ENCODE data around the gene UBE2K. TPM values are rescaled to one million over a fixed set of nuclear protein-coding genes. Genes with fewer than 3 reads are reported as not detected.
"Not testable (repeated sequence)": the region's sequence is repeated elsewhere in the genome, so short reads cannot be mapped to it uniquely, and the experiment has no call there.

Gene UBE2K
- total and polyA plus RNA-seq, 8 donors: 7.0 to 187 (median 38.4) TPM

- 78 to 88% (median 84%) methylated on average over 4 of the region's 4 CpGs for WGBS, 5 donors
- intact Hi-C loops (cut with DNase I; ENCODE audit: low total_unique reads): no loop called here
- H3K27ac ChIP-seq: no peak overlapping the region
These were observed 88.9 kb downstream of the UBE2K start for GRCh38 chr4:39786838-39787237.

DNA sequence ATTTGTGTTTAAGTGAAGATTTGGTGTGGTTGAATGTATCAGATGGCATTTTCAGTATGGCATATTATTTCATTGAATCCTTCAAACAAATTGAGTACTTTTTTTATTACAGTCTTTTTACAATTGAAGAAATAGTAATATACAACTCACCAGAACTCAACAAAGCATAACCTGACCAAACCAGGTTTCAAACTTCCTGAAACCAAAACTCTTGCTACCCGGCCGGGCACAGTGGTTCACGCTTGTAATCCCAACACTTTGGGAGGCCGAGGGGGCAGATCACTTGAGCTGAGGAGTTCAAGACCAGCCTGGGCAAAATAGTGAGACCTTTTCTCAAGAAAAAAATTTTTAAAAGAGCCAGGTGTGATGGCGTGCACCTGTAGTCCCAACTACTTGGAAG lies 94.2 kb downstream of the UBE2K start:
- Histone ChIP-seq H3K27me3 (no peaks in the 10 kb centered on the region), H3K4me1 (no peaks in the 10 kb centered on the region), H3K27ac (no peak overlapping the region), H3K9me3 (no peaks in the 10 kb centered on the region), H3K4me3 (no peak overlapping the region), H3K36me3 (no peaks in the 10 kb centered on the region)
- intact Hi-C loops (cut with DNase I; ENCODE audit: low total_unique reads): no loop called here
- DNase-seq: no peak
- TF ChIP-seq POLR2AphosphoS5 (IDR thresholded peaks at IDR 0.05) (no peak), EP300 (IDR thresholded peaks at IDR 0.05) (no peak), POLR2A (IDR thresholded peaks at IDR 0.05) (no peak)
- TF ChIP-seq, protein P1, sequence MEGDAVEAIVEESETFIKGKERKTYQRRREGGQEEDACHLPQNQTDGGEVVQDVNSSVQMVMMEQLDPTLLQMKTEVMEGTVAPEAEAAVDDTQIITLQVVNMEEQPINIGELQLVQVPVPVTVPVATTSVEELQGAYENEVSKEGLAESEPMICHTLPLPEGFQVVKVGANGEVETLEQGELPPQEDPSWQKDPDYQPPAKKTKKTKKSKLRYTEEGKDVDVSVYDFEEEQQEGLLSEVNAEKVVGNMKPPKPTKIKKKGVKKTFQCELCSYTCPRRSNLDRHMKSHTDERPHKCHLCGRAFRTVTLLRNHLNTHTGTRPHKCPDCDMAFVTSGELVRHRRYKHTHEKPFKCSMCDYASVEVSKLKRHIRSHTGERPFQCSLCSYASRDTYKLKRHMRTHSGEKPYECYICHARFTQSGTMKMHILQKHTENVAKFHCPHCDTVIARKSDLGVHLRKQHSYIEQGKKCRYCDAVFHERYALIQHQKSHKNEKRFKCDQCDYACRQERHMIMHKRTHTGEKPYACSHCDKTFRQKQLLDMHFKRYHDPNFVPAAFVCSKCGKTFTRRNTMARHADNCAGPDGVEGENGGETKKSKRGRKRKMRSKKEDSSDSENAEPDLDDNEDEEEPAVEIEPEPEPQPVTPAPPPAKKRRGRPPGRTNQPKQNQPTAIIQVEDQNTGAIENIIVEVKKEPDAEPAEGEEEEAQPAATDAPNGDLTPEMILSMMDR (IDR thresholded peaks at IDR 0.05): no peak
- WGBS, 5 donors: 85 to 89% (median 88%) methylated on average over 5 of the region's 5 CpGs

More at GRCh38 chr4:39786838-39787237, 88.9 kb downstream of the UBE2K start:
- H3K4me3 ChIP-seq: no peak overlapping the region
- H3K36me3 ChIP-seq: peaks cover 0 to 6% (median 0%) of the 10 kb centered on the region in 4 donors
- DNase-seq: no peak
- TF ChIP-seq POLR2A (IDR thresholded peaks at IDR 0.05) (no peak), EP300 (IDR thresholded peaks at IDR 0.05) (no peak), POLR2AphosphoS5 (IDR thresholded peaks at IDR 0.05) (no peak)
- TF ChIP-seq, protein P1 (IDR thresholded peaks at IDR 0.05): no peak
- H3K27me3 ChIP-seq: no peaks in the 10 kb centered on the region
- no peaks in the 10 kb centered on the region for H3K9me3 ChIP-seq
- no peaks in the 10 kb centered on the region for H3K4me1 ChIP-seq

GRCh38 chr4:39792529-39792928 lies 94.6 kb downstream of the UBE2K start:
- Histone ChIP-seq H3K4me3 (no peak overlapping the region), H3K27ac (no peak overlapping the region), H3K27me3 (no peaks in the 10 kb centered on the region), H3K4me1 (no peaks in the 10 kb centered on the region), H3K9me3 (no peaks in the 10 kb centered on the region), H3K36me3 (no peaks in the 10 kb centered on the region)
- TF ChIP-seq, protein P1 (IDR thresholded peaks at IDR 0.05): no peak
- TF ChIP-seq POLR2A (IDR thresholded peaks at IDR 0.05) (no peak), POLR2AphosphoS5 (IDR thresholded peaks at IDR 0.05) (no peak), EP300 (IDR thresholded peaks at IDR 0.05) (no peak)
- 86 to 96% (median 91%) methylated on average over 3 of the region's 3 CpGs for WGBS, 5 donors
- intact Hi-C loops (cut with DNase I; ENCODE audit: low total_unique reads): no loop called here
- DNase-seq: no peak

DNA sequence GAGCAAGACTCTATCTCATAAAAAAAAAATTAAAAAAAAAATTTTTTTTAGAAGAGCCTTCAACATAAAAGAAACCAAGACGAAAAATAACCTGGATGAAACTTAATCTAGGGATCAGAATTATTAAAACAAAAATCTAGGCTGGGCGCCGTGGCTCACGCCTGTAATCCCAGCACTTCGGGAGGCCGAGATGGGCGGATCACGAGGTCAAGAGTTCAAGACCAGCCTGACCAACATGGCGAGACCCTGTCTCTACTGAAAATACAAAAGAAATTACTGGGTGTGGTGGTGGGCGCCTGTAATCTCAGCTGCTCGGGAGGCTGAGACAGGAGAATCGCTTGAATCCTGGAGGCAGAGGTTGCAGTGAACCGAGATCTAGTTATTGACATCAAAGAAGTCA lies 95.0 kb downstream of the UBE2K start:
- H3K27ac ChIP-seq; intact Hi-C loops (cut with DNase I; ENCODE audit: low total_unique reads): not testable (repeated sequence)
- WGBS, 5 donors: 91 to 94% (median 93%) methylated on average over 13 of the region's 13 CpGs

GRCh38 chr4:39802005-39802404 lies 104.1 kb downstream of the UBE2K start:
- TF ChIP-seq POLR2AphosphoS5 (IDR thresholded peaks at IDR 0.05) (no peak), EP300 (IDR thresholded peaks at IDR 0.05) (no peak), POLR2A (IDR thresholded peaks at IDR 0.05) (no peak)
- TF ChIP-seq, protein P1 (IDR thresholded peaks at IDR 0.05): no peak
- H3K9me3 ChIP-seq: no peaks in the 10 kb centered on the region
- DNase-seq: no peak
- H3K4me3 ChIP-seq: no peak overlapping the region
- H3K36me3 ChIP-seq: no peaks in the 10 kb centered on the region
- no peaks in the 10 kb centered on the region for H3K27me3 ChIP-seq
- H3K4me1 ChIP-seq: no peaks in the 10 kb centered on the region
- WGBS, 5 donors: 56 to 90% (median 83%) methylated on average over 4 of the region's 4 CpGs
- intact Hi-C loops (cut with DNase I; ENCODE audit: low total_unique reads): no loop called here
- no peak overlapping the region for H3K27ac ChIP-seq

More for the DNA sequence above, 95.0 kb downstream of the UBE2K start:
- not testable (repeated sequence) for H3K4me3 ChIP-seq, H3K4me1 ChIP-seq, H3K36me3 ChIP-seq, DNase-seq, H3K27me3 ChIP-seq, H3K9me3 ChIP-seq

All from stomach (tissue), 9 donors.